Hepatocyte (in vitro differentiated cells): ENCODE results near the gene USP10. TPM values are rescaled to one million over a fixed set of nuclear protein-coding genes. Genes with fewer than 3 reads are reported as not detected.

Experiments used
- DNase-seq: peaks from one replicate; pipeline ENCODE4 v3.0.0-alpha.2; 2016; ENCODE audit warnings: low spot score
- H2AFZ ChIP-seq: fragments of 200-600 bp; sonication (generic); 2 replicates; pipeline ENCODE4 v1.6.0; 2016; ENCODE audit warnings: antibody characterized with exemption, mild to moderate bottlenecking
- H3K27ac ChIP-seq: fragments of 200-600 bp; sonication (generic); 2 replicates; pipeline ENCODE4 v1.5.1; 2016; ENCODE audit warnings: mild to moderate bottlenecking
- H3K27me3 ChIP-seq: fragments of 200-600 bp; sonication (generic); 2 replicates; pipeline ENCODE4 v1.6.1; 2016
- H3K36me3 ChIP-seq: fragments of 200-600 bp; sonication (generic); replicated peaks from 2 replicates; pipeline ENCODE4 v1.5.1; 2016; ENCODE audit warnings: low read depth; ENCODE audit not compliant: insufficient read depth
- H3K4me1 ChIP-seq: fragments of 200-600 bp; sonication (generic); 2 replicates; pipeline ENCODE4 v1.5.1; 2016; ENCODE audit warnings: mild to moderate bottlenecking, moderate library complexity; ENCODE audit not compliant: insufficient read depth
- H3K4me2 ChIP-seq: fragments of 200-600 bp; sonication (generic); 2 replicates; pipeline ENCODE4 v1.6.0; 2016
- H3K4me3 ChIP-seq: fragments of 200-600 bp; sonication (generic); 2 replicates; pipeline ENCODE4 v1.5.1; 2016; ENCODE audit warnings: mild to moderate bottlenecking
- H3K79me2 ChIP-seq: fragments of 200-600 bp; sonication (generic); 2 replicates; pipeline ENCODE4 v1.6.0; 2017; ENCODE audit warnings: mild to moderate bottlenecking
- H3K9me2 ChIP-seq: fragments of 200-600 bp; sonication (generic); replicated peaks from 2 replicates; pipeline ENCODE4 v1.6.0; 2017; ENCODE audit warnings: mild to moderate bottlenecking; ENCODE audit not compliant: insufficient read depth
- H3K9me3 ChIP-seq: fragments of 200-600 bp; sonication (generic); 2 replicates; pipeline ENCODE4 v1.5.1; 2016; ENCODE audit warnings: low read depth, mild to moderate bottlenecking
- H4K20me1 ChIP-seq: fragments of 200-600 bp; sonication (generic); 2 replicates; pipeline ENCODE4 v1.6.0; 2016; ENCODE audit warnings: mild to moderate bottlenecking; ENCODE audit not compliant: insufficient read depth, poor library complexity, severe bottlenecking
- CTCF ChIP-seq: fragments of 200-600 bp; sonication (generic); IDR thresholded peaks from 2 replicates; pipeline ENCODE4 v1.5.1; 2016; ENCODE audit warnings: antibody characterized with exemption, mild to moderate bottlenecking; ENCODE audit not compliant: poor library complexity
- EZH2 ChIP-seq: fragments of 200-600 bp; sonication (generic); IDR thresholded peaks from 2 replicates; pipeline ENCODE4 v1.6.1; 2016; ENCODE audit warnings: antibody characterized with exemption, mild to moderate bottlenecking, borderline replicate concordance
- EZH2phosphoT487 ChIP-seq: fragments of 200-600 bp; sonication (generic); IDR thresholded peaks from one replicate; pipeline ENCODE4 v1.6.1; 2018; ENCODE audit warnings: antibody characterized with exemption, mild to moderate bottlenecking, low read depth, moderate library complexity; ENCODE audit not compliant: unreplicated experiment, severe bottlenecking
- WGBS: methylation state at CpG from one replicate; pipeline ENCODE4 v1.1.6; 2016; ENCODE audit warnings: low lambda C conversion rate; ENCODE audit errors: missing lambda C conversion rate; 5-methylcytosine and 5-hydroxymethylcytosine counted together
- polyA plus RNA-seq: library from polyadenylated mRNA; unstranded; fragments of >200 nt; fragmentation: Nextera tagmentation; extraction: Ambion mirVana; gene quantifications from 2 replicates; pipeline ENCODE4 v1.2.1, GENCODE V29; 2016
- total RNA-seq: library from RNA; depleted of rRNA; stranded (reverse); fragments of >200 nt; gene quantifications from 2 replicates; pipeline ENCODE4 v1.2.3, GENCODE V29; 2014

The USP10 gene
- total and polyA plus RNA-seq, 2 experiments from 2014 or later: 53.1 to 62.4 TPM

- peaks cover 28% of the 10 kb centered on the region for H3K4me1 ChIP-seq
- no peak overlapping the region for H2AFZ ChIP-seq
- no peak overlapping the region for H3K4me3 ChIP-seq
- TF ChIP-seq EZH2 (no peak), EZH2phosphoT487 (no peak), CTCF (no peak)
- H3K27ac ChIP-seq: peak overlapping the region; percentile 52
- no peaks in the 10 kb centered on the region for H3K9me2 ChIP-seq
- H3K9me3 ChIP-seq: no peaks in the 10 kb centered on the region
- H3K4me2 ChIP-seq: peak overlapping the region; percentile 46
- no peaks in the 10 kb centered on the region for H3K79me2 ChIP-seq
- WGBS: 86% methylated on average over 13 of the region's 13 CpGs
- no peaks in the 10 kb centered on the region for H4K20me1 ChIP-seq
- no peaks in the 10 kb centered on the region for H3K27me3 ChIP-seq
- H3K36me3 ChIP-seq: no peaks in the 10 kb centered on the region
- DNase-seq: no peak
Measured at GRCh38 chr16:84786605-84787262, 86.9 kb downstream of the USP10 start.

- Histone ChIP-seq H4K20me1 (no peaks in the 10 kb centered on the region), H3K4me3 (no peak overlapping the region), H2AFZ (no peak overlapping the region), H3K27me3 (no peaks in the 10 kb centered on the region), H3K4me2 (peak overlapping the region; percentile 14), H3K79me2 (no peaks in the 10 kb centered on the region), H3K4me1 (peaks cover 28% of the 10 kb centered on the region), H3K9me3 (no peaks in the 10 kb centered on the region), H3K36me3 (no peaks in the 10 kb centered on the region), H3K27ac (peak overlapping the region; percentile 52), H3K9me2 (no peaks in the 10 kb centered on the region)
- 52% methylated on average over 5 of the region's 5 CpGs for WGBS
- DNase-seq: no peak
- TF ChIP-seq EZH2phosphoT487: no peak
- TF ChIP-seq CTCF: no peak
- TF ChIP-seq EZH2: no peak
Measured at GRCh38 chr16:84787263-84787622, 87.4 kb downstream of the USP10 start.

- peak; percentile 64 for DNase-seq
- no peaks in the 10 kb centered on the region for H3K9me3 ChIP-seq
- H3K4me3 ChIP-seq: no peak overlapping the region
- H3K79me2 ChIP-seq: no peaks in the 10 kb centered on the region
- no peaks in the 10 kb centered on the region for H3K36me3 ChIP-seq
- no peak overlapping the region for H3K4me2 ChIP-seq
- no peak for TF ChIP-seq CTCF
- 82% methylated on average over 22 of the region's 22 CpGs for WGBS
- no peak overlapping the region for H2AFZ ChIP-seq
- H4K20me1 ChIP-seq: no peaks in the 10 kb centered on the region
- H3K4me1 ChIP-seq: peaks cover 28% of the 10 kb centered on the region
- peak overlapping the region; percentile 73 for H3K27ac ChIP-seq
- no peaks in the 10 kb centered on the region for H3K27me3 ChIP-seq
- H3K9me2 ChIP-seq: no peaks in the 10 kb centered on the region
Measured at GRCh38 chr16:84788920-84789391, 89.2 kb downstream of the USP10 start.

GRCh38 chr16:84789431-84789830 is 89.6 kb downstream of the USP10 start:
- no peak for DNase-seq
- Histone ChIP-seq H3K4me2 (no peak overlapping the region), H2AFZ (no peak overlapping the region), H3K79me2 (no peaks in the 10 kb centered on the region), H3K27me3 (no peaks in the 10 kb centered on the region), H3K9me2 (no peaks in the 10 kb centered on the region), H3K9me3 (no peaks in the 10 kb centered on the region), H3K4me3 (no peak overlapping the region), H3K4me1 (peaks cover 28% of the 10 kb centered on the region), H4K20me1 (no peaks in the 10 kb centered on the region), H3K36me3 (no peaks in the 10 kb centered on the region), H3K27ac (peak overlapping the region; percentile 60)
- 85% methylated on average over 11 of the region's 11 CpGs for WGBS
- TF ChIP-seq CTCF (no peak), EZH2phosphoT487 (no peak), EZH2 (no peak)
